Chondrocyte (in vitro differentiated cells): ENCODE measurements around the gene PTGIR. TPM values are rescaled to one million over a fixed set of nuclear protein-coding genes. Genes with fewer than 3 reads are reported as not detected.
A peak's percentile ranks its signal among the peaks of the same experiment; 100 is the strongest.

Experiments used
- DNase-seq: peaks from one replicate; pipeline ENCODE4 v3.0.0; 2021; ENCODE audit warnings: mixed read lengths, low spot score
- H3K27ac Mint-ChIP-seq: one replicate; pipeline ENCODE4 v1.8.0; 2021; ENCODE audit warnings: mild to moderate bottlenecking, moderate library complexity, mixed read lengths; ENCODE audit not compliant: unreplicated experiment
- H3K27me3 Mint-ChIP-seq: 2 replicates; pipeline ENCODE4 v1.8.0; 2021; ENCODE audit warnings: low read depth, mixed read lengths
- H3K36me3 Mint-ChIP-seq: 2 replicates; pipeline ENCODE4 v1.8.0; 2021; ENCODE audit warnings: low read depth, mixed read lengths
- H3K4me1 Mint-ChIP-seq: 2 replicates; pipeline ENCODE4 v1.8.0; 2021; ENCODE audit warnings: low read depth, mild to moderate bottlenecking, mixed read lengths
- H3K4me3 Mint-ChIP-seq: one replicate; pipeline ENCODE4 v1.8.0; 2021; ENCODE audit warnings: mild to moderate bottlenecking, moderate library complexity, mixed read lengths; ENCODE audit not compliant: unreplicated experiment
- H3K9me3 Mint-ChIP-seq: 2 replicates; pipeline ENCODE4 v1.8.0; 2021; ENCODE audit warnings: low read depth, mixed read lengths
- total RNA-seq: library from RNA; stranded (reverse); gene quantifications from 3 replicates; pipeline ENCODE4 v1.2.1, GENCODE V29; 2021
- TF ChIP-seq, protein P1 (sequence below): fragments of 200-600 bp; sonication (generic); IDR thresholded peaks from 2 replicates; pipeline ENCODE4 v1.5.0; 2021; ENCODE audit warnings: antibody characterized with exemption, mild to moderate bottlenecking, moderate library complexity

The PTGIR gene
- total RNA-seq, 1 donor from 2014 or later, result 2.4 TPM

DNA sequence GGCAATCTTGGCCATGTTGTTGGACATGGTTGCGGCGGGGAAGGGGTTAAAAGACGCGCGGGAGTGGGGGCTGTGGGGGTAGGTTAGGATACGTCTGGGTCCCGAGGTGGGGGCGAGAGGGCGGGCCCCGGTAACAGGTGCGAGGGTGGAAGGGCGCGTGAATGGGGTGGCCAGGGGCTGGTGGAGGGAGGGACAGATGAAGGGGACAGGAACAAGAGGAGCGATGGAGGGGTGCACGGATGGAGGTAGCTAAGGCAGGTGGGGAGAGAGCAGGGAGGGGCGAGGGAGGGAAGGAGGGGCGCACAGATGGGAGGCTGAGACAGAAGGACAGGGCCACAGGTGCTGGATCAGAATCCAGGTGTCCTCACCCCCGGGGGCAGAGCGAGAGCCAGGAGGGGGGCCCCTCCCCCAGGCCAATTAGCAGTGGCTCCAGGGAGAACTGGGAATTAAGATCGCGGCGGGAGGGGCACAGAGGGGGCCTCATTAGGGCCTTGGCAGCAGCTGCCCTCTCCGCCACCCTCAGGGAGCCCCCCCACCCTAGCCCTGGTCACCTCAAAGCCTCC lies 9.8 kb upstream of the PTGIR start:
- no peak for DNase-seq
- Mint-ChIP-seq H3K36me3 (no peaks in the 10 kb centered on the region), H3K9me3 (no peaks in the 10 kb centered on the region), H3K4me1 (peaks cover 19% of the 10 kb centered on the region), H3K4me3 (peak overlapping the region; percentile 43), H3K27me3 (peaks cover 2% of the 10 kb centered on the region), H3K27ac (no peak overlapping the region)
- TF ChIP-seq, protein P1, sequence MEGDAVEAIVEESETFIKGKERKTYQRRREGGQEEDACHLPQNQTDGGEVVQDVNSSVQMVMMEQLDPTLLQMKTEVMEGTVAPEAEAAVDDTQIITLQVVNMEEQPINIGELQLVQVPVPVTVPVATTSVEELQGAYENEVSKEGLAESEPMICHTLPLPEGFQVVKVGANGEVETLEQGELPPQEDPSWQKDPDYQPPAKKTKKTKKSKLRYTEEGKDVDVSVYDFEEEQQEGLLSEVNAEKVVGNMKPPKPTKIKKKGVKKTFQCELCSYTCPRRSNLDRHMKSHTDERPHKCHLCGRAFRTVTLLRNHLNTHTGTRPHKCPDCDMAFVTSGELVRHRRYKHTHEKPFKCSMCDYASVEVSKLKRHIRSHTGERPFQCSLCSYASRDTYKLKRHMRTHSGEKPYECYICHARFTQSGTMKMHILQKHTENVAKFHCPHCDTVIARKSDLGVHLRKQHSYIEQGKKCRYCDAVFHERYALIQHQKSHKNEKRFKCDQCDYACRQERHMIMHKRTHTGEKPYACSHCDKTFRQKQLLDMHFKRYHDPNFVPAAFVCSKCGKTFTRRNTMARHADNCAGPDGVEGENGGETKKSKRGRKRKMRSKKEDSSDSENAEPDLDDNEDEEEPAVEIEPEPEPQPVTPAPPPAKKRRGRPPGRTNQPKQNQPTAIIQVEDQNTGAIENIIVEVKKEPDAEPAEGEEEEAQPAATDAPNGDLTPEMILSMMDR, result no peak

DNA sequence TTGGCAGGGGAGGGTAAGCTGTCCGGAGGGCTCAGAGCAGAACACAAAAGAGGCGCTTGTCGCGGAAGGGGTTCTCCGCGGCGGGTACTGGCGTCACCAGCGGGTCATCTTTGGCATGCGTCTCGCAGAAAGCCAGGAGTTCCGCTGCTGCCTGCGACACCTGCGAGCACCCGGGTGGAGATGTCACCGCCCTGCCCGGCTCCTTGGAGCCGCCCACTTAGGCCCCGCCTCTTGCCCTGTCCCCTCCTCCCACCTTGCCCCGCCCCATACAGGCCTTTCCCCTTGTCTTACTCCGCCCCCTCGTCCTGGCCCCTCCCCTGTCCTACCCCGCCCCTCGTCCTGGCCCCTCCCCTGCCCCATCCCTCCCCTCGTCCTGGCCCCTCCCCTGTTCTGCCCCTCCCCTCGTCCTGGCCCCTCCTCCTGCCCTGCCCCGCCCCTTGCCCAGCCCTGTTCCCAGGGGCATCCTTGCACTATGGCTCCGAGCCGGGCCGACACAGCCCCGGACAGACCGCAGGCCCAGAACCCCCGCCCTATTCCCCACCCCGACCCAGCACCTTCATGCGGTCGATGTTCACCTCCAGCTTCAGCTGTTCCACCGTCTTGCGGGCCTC lies 9.3 kb upstream of the PTGIR start:
- no peak for DNase-seq
- H3K27me3 Mint-ChIP-seq, result peaks cover 2% of the 10 kb centered on the region
- H3K9me3 Mint-ChIP-seq, result no peaks in the 10 kb centered on the region
- H3K4me3 Mint-ChIP-seq, result peak overlapping the region; percentile 53
- no peaks in the 10 kb centered on the region for H3K36me3 Mint-ChIP-seq
- no peak overlapping the region for H3K27ac Mint-ChIP-seq
- TF ChIP-seq, protein P1, result no peak
- peaks cover 19% of the 10 kb centered on the region for H3K4me1 Mint-ChIP-seq

DNA sequence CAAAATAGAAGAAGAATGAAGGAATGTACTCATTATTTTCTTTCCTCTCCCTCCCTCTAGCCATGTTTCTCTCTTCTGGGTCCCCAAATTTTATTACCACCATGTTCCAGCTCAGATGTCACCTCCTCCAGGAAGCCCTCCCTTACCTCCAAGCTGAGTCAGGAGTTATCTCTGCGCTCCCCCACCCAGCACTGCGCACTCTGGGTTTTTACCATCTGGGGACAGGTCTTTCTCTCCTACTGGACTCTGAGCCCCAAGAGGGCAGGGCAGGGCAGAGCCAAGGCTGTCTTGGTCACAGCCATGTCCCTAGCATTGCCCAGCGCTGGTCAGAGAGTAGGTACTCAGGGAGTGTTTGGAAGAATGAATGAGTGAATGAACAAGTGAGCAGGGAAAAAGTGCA lies 8.2 kb upstream of the PTGIR start:
- DNase-seq, result no peak
- H3K36me3 Mint-ChIP-seq, result no peaks in the 10 kb centered on the region
- no peak overlapping the region for H3K4me3 Mint-ChIP-seq
- peaks cover 19% of the 10 kb centered on the region for H3K4me1 Mint-ChIP-seq
- H3K27me3 Mint-ChIP-seq, result peaks cover 2% of the 10 kb centered on the region
- H3K9me3 Mint-ChIP-seq, result no peaks in the 10 kb centered on the region
- no peak overlapping the region for H3K27ac Mint-ChIP-seq
- TF ChIP-seq, protein P1, result no peak

DNA sequence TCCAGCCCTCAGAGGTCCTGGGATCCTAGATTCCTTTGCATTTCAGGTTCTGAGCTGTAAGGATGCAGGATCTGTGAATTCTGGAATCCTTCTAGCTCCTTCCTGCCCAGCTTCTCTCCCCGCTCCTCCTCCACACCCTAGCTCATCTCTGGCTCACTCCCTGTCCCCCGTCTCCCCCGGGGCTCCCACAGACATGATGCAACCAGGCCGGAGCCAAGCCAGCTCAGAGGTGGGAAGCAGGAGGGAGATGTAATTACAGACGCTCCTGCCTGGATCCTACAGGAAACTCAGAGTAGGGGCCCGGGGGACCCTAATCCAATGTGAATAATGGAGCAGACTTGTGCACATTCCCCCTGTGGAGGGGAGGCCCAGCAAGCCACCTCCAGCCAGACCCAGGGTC lies 6.6 kb upstream of the PTGIR start:
- H3K27me3 Mint-ChIP-seq, result peaks cover 2% of the 10 kb centered on the region
- no peaks in the 10 kb centered on the region for H3K36me3 Mint-ChIP-seq
- TF ChIP-seq, protein P1, result no peak
- H3K27ac Mint-ChIP-seq, result no peak overlapping the region
- no peaks in the 10 kb centered on the region for H3K9me3 Mint-ChIP-seq
- H3K4me3 Mint-ChIP-seq, result no peak overlapping the region
- no peak for DNase-seq
- peaks cover 19% of the 10 kb centered on the region for H3K4me1 Mint-ChIP-seq

DNA sequence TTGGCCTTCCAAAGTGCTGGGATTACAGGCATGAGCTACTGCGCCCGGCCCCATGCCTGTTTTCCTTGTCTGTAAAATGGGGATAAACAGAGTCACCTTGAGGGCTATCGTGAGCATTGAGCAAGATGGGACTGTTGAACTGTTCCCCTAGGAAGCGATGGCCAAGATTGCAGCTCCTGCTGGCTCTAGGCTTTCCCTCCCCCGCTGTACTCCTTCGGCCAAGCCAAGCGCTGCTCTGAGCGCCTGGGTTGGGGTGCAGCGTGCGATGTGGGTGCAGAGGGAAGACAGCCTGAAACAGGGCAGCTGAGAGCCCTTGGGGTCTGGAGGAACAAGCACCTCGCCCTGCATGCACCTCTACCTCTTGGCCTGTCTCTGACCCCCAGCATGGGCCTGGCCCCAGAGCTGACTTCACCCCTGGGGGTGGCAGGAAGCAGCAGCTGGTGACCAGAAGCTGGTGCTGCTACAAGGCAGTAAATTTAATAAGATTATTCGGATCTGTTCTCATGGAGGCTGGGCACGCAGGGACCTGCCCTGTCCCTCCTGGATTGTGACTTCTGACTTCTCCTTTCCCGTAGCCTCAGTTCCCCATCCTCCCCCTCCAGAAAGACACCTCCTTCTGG lies 5.8 kb upstream of the PTGIR start:
- peaks cover 23% of the 10 kb centered on the region for H3K4me1 Mint-ChIP-seq
- no peaks in the 10 kb centered on the region for H3K9me3 Mint-ChIP-seq
- TF ChIP-seq, protein P1, result no peak
- no peak overlapping the region for H3K4me3 Mint-ChIP-seq
- peaks cover 2% of the 10 kb centered on the region for H3K27me3 Mint-ChIP-seq
- H3K36me3 Mint-ChIP-seq, result no peaks in the 10 kb centered on the region
- DNase-seq, result no peak
- H3K27ac Mint-ChIP-seq, result no peak overlapping the region
